SK-MEL-5 (cell line): ENCODE results near the gene KLF6. TPM values are rescaled to one million over a fixed set of nuclear protein-coding genes. Genes with fewer than 3 reads are reported as not detected.

Source experiments
- DNase-seq: peaks from one replicate; pipeline ENCODE4 v3.0.0-alpha.2; 2016; ENCODE audit warnings: low read depth, low spot score
- in situ Hi-C: cut with HindIII; loops from 2 replicates; pipeline ENCODE4 v1.10.0; 2016; ENCODE audit warnings: low sequenced_read_pairs, high pct_unique_total_duplicates, low pct_unique_long_range_greater_than_20kb
- total RNA-seq: library from RNA; depleted of rRNA; stranded (reverse); fragments of >200 nt; shearing (Covaris generic); gene quantifications from 2 replicates; pipeline ENCODE4 v1.2.3, GENCODE V29; 2014

Gene KLF6
- total RNA-seq, 1 experiment from 2014 or later: 15.0 TPM

DNA sequence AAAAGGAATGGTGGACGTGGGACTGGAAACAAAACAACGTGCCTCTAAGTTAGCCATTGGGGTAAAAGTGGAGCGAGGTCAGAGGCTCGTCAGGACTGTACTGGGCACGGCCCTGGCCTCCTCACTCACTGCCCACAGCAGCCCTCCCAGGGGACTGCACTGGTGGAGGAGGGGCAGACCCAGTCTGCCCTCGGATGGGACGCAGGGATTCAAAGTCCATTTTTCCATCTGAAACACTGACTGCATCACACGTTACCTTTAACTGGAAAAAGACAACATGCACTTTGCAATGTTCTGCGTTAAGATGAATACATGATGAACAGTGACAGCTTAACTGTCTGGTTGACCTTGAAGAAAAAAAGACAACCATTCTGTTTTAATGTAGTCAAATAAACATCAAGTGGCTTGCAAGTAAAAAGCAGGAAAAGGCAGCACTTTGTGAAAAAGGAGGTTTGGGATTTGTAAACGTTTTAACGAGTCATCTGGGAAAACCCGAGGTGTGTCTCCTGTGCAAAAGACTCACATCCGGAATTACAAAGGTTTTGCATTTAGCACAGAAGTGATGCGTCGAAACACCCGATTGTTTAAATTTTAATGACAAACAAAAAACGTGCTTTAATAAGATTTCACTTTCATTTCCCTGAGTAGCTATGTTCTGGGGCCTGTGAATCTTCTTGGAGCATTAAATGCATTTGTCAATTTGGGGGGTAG, 18.8 kb downstream of the KLF6 start:
- DNase-seq: no peak

GRCh38 chr10:3765146-3765545, 19.9 kb downstream of the KLF6 start:
- in situ Hi-C loops: no loop called here
- DNase-seq: no peak

More for the DNA sequence above, 18.8 kb downstream of the KLF6 start:
- in situ Hi-C loops: no loop called here

DNA sequence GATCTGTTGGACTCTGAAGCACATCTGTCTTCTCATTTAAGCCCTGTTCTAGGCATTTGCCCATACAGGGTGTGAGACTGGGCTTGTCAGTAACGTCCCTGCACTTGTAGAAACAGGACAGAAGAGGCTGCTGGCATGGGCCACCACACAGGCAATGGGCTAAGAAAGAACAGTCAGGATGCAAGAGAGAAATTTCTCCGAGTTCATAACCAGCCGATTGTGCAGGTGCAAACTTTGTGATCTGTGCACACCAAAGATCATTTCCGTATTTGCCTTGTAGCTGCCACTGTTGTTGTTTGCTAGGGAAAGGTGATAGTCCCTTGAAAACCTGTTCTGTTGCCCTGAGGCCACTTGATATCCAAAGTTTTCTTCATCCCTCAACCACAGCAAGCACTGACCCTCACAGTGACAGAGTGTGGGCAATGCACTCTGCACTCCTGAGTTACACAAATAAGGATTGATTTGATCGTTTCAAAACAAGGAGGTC, 20.3 kb downstream of the KLF6 start:
- in situ Hi-C loops: no loop called here
- DNase-seq: no peak

DNA sequence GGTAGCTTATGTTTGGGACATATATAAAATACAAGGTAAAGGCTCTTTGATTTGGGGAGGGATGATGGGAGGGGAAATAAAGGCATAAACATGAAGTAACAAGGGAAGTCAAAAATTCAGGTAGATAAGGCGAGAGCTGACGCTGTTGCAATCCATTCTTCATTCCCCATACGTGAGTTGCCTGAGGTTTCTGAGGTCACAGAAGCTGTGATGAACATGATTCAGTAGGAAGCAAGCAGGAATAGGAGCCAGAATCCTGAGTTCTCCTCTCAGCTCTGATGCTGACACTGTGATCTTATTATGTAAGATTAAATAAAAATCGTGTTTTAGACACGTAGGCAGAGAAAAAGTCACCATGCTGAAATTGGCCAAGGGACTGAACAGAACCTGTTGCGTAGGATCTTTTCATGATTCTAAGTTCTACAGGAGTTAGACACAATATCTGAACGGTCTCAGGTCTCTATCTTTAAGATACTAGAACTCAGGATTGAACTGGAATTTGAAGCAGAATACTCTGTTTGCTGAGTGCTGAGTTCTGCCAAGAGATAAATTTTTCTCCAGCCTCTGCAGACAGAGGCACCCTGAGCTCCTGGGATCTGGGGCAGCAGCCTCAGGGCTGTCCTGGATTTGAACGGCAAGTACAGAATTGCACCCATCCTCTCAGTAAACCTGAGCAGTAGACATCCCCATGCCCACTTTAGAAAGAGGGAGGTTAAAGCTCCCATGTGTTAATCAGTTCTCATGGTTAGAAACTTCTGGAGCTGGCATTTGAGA, 21.0 kb downstream of the KLF6 start:
- no peak for DNase-seq
- in situ Hi-C loops: no loop called here

- no peak for DNase-seq
- in situ Hi-C loops: no loop called here
These were observed 22.0 kb downstream of the KLF6 start for GRCh38 chr10:3763035-3763456.

GRCh38 chr10:3762309-3762708, 22.7 kb downstream of the KLF6 start:
- in situ Hi-C loops: no loop called here
- no peak for DNase-seq

DNA sequence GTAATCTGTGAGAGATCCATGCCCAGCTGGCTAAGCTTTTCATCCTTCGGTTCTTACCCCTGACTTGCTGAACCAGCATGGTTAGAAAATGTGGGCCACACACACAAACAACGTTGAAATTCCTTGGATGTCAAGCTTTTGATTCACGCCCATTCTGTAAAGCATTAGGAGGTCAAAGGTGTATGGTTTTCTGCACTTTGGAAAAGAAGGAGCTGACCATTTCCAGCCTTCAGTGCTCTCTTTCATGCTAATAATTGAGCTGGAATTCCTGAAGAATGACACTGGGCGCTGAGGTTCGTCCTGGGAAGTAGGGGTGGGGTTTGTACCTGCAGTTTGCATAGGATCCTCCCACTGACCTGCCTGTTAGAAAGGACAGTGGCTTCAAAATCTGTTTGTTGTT, 23.1 kb downstream of the KLF6 start:
- DNase-seq: no peak
- in situ Hi-C loops: no loop called here

DNA sequence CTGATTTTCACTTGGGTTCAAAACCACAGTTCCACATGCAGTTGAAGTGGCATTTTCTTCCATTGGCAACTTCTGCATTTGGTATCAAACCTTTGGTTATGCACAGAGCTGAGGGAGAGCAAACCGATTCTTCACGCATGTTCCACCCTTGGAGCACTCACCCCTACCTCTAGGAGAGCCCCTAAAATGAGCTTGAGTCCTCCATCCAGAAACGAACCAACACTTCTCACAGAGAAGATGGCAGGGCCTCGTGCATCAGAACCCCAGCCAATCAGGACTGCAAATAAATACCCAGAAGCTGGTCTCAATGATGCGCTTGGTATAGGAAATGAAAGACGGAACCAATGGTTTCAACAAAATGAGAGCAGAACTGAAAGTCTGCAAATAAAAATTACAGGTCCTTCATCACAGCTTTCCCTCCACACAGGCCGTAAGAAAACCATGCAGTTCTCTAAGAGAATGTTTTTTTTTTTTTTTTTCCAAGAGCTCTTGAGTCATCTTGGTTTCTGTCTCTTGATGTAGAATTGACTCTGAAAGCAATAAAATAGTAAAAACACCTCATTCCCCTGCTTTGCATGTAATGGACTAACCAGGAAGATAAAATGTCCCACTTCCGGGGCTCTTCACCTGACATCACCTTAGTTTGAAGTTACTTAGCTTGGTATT, 23.9 kb downstream of the KLF6 start:
- DNase-seq: no peak
- in situ Hi-C loops: no loop called here

- in situ Hi-C loops: no loop called here
- DNase-seq: no peak
These were observed 24.9 kb downstream of the KLF6 start for GRCh38 chr10:3760083-3760482.

GRCh38 chr10:3759397-3759796, 25.6 kb downstream of the KLF6 start:
- no peak for DNase-seq
- in situ Hi-C loops: no loop called here

- in situ Hi-C loops: no loop called here
- no peak for DNase-seq
These were observed 26.5 kb downstream of the KLF6 start for GRCh38 chr10:3758491-3758970.

- in situ Hi-C loops: no loop called here
- DNase-seq: no peak
These were observed 27.1 kb downstream of the KLF6 start for GRCh38 chr10:3757638-3758490.

- in situ Hi-C loops: no loop called here
These were observed 27.8 kb downstream of the KLF6 start for GRCh38 chr10:3757250-3757637.

GRCh38 chr10:3756360-3756740, 28.7 kb downstream of the KLF6 start:
- no peak for DNase-seq
- in situ Hi-C loops: no loop called here

More at GRCh38 chr10:3757250-3757637, 27.8 kb downstream of the KLF6 start:
- no peak for DNase-seq

DNA sequence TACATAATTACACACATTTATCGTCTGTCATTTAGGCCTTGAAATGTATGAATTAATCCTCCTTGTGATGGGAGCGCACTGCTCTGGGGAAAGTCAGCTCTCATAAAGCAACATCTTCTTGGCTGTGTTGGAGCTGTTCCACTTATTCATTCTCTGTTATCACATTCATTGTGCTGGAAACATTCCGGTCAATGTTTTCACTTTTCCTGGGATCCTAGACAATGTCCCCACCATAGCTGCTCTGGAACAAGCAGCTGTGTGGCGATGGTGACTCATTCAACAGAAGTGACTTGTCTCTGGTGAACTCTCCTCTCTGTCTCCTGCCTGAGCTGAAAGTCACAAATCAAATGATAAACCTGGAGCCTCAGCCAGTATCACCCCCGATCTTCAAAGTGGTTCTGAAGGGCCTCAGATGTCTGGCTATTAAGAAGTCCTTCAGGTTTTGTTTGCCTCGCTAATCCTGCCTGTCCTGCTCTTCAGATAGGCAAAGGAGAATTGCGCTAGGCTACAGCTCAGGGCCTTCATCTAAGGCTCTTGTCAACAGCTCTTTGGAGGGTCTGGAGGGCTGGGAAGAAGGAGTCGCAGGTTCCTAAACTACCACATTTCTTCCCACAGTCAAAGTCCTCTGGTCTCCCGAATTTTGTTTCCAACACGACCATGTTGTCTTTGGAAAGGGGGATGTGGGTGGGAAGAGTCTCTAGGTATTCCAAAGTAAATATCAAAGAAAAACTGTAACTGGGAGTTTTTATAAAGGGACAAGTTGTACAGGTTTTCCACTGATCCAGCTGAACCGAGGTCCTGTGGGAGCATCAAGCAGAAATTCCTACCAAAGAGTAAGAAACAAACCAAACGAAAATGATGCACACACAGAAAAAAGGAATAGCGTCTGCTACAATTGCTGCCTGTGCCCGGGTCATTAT, 29.3 kb downstream of the KLF6 start:
- in situ Hi-C loops: no loop called here
- no peak for DNase-seq

- DNase-seq: peak; percentile 4
- in situ Hi-C loops: no loop called here
These were observed 30.1 kb downstream of the KLF6 start for GRCh38 chr10:3754727-3755439.
